GM21423 (cell line): ENCODE results near the gene CDC26.
"Not testable (repeated sequence)": the region's sequence is repeated elsewhere in the genome, so short reads cannot be mapped to it uniquely, and the experiment has no call there.

Experiments
- ATAC-seq: cut with Tn5 transposase; IDR thresholded peaks from one replicate; pipeline ENCODE4 v1.9.1; 2021; ENCODE audit warnings: mild to moderate bottlenecking, moderate library complexity; ENCODE audit not compliant: unreplicated experiment

Gene CDC26

GRCh38 chr9:113296247-113296646 is 20.9 kb upstream of the CDC26 start:
- not testable (repeated sequence) for ATAC-seq

- ATAC-seq: no peak
Measured at GRCh38 chr9:113293285-113293878, 18.0 kb upstream of the CDC26 start.

- no peak for ATAC-seq
Measured at GRCh38 chr9:113290052-113290607, 14.8 kb upstream of the CDC26 start.

- no peak for ATAC-seq
Measured at GRCh38 chr9:113289091-113289490, 13.7 kb upstream of the CDC26 start.

DNA sequence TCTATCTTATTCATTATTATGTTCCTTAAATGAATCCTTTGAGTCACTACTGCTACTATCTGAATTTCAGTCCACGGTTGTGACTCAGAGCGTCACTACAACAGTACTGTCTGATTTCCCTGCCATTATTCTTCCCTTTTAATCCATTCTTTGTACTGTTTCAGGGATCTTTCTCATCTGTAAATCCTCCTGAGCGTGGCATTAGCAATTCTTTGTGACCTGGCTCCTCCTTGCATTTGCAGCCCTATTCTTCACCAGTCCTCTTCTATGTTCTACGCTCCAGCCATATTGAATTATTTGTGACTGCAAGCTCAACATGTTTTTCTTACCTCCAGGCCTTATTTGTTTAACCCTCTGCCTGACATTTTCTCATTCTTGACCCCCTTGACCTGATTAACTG is 6.0 kb upstream of the CDC26 start:
- ATAC-seq: no peak

DNA sequence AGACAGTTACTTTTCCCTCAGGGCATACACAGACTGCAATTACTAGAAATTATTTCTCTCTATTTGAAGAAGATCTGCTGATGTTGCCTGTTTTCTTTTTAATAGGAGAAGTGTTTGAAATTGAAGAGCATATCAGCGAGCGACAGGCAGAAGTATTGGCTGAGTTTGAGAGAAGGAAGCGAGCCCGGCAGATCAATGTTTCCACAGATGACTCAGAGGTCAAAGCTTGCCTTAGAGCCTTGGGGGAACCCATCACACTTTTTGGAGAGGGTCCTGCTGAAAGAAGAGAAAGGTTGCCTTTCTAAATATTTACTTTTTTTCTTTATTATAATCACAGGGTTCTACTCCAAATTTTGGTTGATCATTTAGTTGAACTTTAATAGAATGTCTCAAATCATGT is 3.5 kb upstream of the CDC26 start:
- ATAC-seq: no peak

GRCh38 chr9:113274474-113275156 is 757 bp downstream of the CDC26 start:
- ATAC-seq: peak; percentile 5

- ATAC-seq: no peak
Measured at GRCh38 chr9:113269871-113270270, 5.5 kb downstream of the CDC26 start.

DNA sequence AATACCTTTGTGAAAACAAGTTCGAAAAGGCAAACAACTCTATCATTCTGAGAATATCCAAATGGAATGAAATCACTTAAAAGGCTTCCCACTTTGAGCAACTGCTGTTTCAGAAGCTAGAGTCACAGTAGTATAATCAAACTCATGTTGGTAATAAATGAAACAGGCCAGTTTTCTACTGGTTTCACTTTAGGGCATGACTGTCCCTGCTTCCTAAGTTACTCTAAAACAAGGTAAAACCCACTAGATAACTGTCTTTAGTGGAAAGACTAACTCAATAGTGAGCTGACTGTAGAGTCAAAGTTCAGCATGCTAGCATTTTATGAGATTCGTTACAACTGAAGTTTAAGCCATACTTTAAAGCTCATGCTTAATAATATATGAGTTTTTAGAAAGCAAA is 6.0 kb downstream of the CDC26 start:
- ATAC-seq: no peak

GRCh38 chr9:113267911-113268566 is 7.3 kb downstream of the CDC26 start:
- ATAC-seq: no peak

DNA sequence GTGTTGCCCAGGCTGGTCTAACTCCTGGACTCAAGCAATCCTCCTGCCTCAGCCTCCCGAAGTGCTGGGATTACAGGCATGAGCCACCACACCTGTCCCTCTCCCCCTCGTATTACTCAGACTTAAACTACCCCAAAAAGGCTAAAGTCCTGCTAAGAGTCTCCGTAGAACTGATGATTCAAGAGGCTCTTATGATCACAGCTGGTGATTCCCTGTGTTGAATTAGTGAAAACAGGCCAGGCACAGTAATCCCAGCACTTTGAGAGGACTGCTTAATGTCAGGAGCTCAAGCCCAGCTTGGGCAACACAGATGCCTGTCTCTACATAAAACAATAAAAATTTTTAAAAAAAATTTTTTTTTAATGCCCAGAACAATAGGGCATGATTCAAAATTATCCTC is 9.2 kb downstream of the CDC26 start:
- no peak for ATAC-seq

- no peak for ATAC-seq
Measured at GRCh38 chr9:113261917-113262671, 13.3 kb downstream of the CDC26 start.

DNA sequence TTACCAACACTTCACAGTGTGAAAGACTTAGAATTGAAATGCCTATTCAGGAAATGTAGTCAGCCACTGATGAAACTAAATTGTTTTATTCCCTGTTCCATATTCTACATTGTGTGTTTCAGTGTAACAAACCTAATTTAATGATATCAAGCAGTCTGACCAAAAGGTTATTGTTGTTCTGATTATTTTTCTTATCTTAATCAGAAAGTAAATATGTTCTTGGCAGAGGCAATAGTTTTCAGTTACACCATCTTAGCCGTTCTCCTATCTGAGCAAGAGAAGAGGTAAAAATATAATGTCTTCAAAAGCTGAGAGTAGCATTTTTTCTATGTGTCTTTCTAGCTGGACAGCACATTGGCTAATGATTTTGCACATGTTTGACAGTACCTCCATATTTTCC is 17.1 kb downstream of the CDC26 start:
- ATAC-seq: no peak

- no peak for ATAC-seq
Measured at GRCh38 chr9:113257863-113258262, 17.5 kb downstream of the CDC26 start.

GRCh38 chr9:113255438-113255837 is 19.9 kb downstream of the CDC26 start:
- no peak for ATAC-seq

DNA sequence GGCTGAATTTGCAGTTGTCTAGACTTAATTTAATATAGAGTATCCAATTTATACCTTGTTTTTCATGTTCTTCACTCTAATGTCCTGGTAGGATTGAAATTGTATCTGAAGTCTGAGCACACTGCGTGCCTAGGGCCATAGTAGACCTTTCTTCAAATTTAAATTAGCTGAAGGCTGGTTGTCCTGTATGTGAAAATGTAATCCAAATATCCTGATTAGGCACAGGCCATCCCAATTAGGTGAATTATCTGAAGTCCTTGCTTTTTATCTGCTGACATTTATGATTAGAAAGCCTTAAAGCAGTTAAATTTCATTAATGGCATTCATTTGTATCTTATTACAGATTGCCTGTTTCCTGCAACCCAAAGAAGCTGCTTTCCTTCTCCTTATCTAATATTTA is 20.4 kb downstream of the CDC26 start:
- ATAC-seq: no peak

GRCh38 chr9:113250807-113251206 is 24.6 kb downstream of the CDC26 start:
- no peak for ATAC-seq

- ATAC-seq: not testable (repeated sequence)
Measured at GRCh38 chr9:113249661-113250060, 25.7 kb downstream of the CDC26 start.

DNA sequence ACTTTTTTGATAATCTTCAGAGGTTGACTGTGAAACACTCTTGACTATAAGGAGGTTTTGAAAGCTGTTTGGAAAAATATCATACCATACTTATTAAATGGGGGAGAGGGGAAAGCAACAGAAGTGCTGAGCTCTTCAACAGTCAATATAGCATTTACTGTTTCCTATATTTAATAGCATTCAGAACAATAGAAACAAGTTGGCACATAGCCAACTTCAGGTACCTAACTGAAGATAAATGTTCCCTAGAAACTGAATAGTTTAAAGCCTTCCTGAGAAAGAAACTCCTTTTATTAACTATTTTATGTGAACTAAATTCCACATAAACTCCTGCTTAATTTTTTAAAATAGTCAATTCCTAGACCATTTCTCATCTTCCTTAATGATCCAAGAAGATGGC is 27.7 kb downstream of the CDC26 start:
- ATAC-seq: no peak

GRCh38 chr9:113246928-113247327 is 28.4 kb downstream of the CDC26 start:
- ATAC-seq: no peak

DNA sequence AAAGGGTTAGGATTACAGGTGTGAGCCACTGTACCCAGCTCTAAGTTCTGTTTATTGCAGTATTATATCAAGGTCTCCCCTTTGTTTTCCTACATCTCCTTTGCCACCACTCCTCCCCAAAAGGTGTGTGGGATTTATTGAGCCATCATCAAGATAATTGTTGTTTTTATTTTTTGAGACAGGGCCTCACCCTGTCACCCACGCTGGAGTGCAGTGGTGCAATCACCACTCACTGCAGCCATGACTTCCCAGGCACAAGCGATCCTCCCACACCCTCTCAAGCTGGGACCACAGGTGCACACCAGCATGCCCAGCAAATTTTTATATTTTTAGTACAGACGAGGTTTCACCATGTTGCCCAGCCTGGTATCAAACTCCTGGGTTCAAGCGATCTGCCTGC is 29.5 kb downstream of the CDC26 start:
- no peak for ATAC-seq
